ENCODE measurements around the gene RBMS1. TPM values are rescaled to one million over a fixed set of nuclear protein-coding genes. Genes with fewer than 3 reads are reported as not detected.
"Not testable (repeated sequence)": the region's sequence is repeated elsewhere in the genome, so short reads cannot be mapped to it uniquely, and the experiment has no call there.

Gene RBMS1
- polyA plus RNA-seq, 4 donors, result 138 to 147 (median 146) TPM

GRCh38 chr2:160367139-160367538 lies 126.5 kb downstream of the RBMS1 start:
- DNase-seq (ENCODE audit: low read depth in 4 of 4, low spot score in 3 of 4), result not testable (repeated sequence)

- DNase-seq (ENCODE audit: low read depth in 4 of 4, low spot score in 3 of 4), result no peak
Measured at GRCh38 chr2:160366474-160366873, 127.1 kb downstream of the RBMS1 start.

DNA sequence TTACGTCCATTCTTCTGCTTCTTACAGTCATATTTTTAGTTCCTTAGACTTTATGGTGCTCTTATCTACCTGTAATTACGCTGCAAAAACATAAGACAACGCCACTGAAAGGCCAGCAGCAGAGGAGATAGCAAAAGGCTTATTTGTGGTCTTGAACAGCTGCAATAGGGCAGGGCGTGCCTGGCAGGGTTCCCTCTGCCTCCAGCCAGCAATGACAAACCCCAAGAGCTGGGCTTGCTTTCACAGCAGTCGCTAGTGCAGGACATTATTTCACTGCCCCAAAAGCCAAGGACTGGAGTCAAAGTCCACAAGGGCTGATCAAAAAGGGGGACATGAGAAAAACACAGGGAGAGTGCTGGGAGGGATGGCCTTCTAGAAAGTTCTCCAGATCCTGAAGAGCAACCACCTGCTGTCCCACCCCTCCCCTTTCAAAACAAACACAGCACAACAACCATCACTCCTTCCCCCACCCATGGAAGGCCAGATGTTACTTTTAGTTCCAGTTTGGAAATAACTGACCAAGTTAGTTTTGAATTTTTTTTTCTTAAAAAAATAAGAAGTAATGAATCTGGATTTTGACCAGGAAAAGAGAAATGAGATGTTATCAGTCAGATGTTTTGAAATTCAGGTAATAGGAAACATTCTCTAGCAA lies 127.8 kb downstream of the RBMS1 start:
- DNase-seq (ENCODE audit: low read depth in 4 of 4, low spot score in 3 of 4), result no peak

DNA sequence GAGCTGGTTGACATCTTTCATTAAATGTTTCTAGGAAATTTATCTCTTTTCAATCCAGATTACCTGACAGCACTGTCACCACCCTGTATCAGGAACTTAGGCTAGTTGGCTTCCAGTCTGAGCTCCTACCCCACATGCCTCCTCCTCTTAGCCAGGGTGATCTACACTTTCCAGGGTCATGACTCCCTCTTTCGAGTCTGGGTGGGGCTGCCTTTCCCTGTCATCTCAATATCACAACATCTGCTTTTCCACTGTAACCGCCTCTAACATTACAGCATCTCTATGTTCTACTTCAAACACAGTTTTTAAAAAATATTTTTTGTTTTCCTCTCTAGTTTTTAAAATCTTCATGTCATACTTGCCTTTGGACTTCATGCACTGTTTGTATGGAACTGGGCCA lies 129.2 kb downstream of the RBMS1 start:
- DNase-seq (ENCODE audit: low read depth in 4 of 4, low spot score in 3 of 4), result no peak

DNA sequence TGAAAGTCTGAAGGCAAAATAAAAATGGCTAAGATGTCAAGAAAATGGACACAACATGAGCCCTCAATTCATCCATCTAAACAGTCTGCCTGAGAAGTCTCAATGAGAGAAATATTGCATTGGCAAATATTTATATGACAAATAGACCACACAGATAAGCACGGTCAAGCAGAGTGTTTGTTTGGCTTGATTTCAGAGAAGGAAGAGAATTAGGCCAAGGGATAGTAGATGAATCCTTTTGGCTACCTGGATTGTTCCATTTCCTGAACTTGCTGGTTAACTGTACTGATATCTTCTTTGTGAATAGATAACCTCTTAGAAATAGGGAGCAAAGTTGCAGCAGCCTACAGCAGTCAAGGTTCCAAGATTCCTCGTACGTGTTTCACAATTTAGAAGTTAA lies 129.6 kb downstream of the RBMS1 start:
- no peak for DNase-seq (ENCODE audit: low read depth in 4 of 4, low spot score in 3 of 4)

DNA sequence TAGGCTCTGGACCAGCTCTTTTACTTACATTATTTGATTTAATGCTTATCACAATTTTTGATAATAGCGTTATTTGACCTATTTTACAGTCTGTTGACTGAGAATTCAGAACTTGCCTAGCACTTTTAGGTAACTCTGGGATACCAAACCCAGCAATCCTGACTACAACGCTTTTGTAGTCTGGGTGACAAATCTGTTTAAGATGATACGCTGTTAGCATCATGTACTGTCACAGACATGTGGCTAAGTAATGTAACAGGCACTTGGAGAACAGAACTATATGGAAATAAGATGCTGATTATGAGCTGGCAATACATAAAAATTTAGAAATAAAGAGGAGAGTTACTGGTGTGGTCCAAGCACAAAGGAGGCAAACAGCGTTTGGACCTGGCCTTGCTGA lies 130.6 kb downstream of the RBMS1 start:
- no peak for DNase-seq (ENCODE audit: low read depth in 4 of 4, low spot score in 3 of 4)

- DNase-seq (ENCODE audit: low read depth in 4 of 4, low spot score in 3 of 4), result no peak
Measured at GRCh38 chr2:160362541-160362940, 131.1 kb downstream of the RBMS1 start.

GRCh38 chr2:160362018-160362417 lies 131.6 kb downstream of the RBMS1 start:
- no peak for DNase-seq (ENCODE audit: low read depth in 4 of 4, low spot score in 3 of 4)

- no peak for DNase-seq (ENCODE audit: low read depth in 4 of 4, low spot score in 3 of 4)
Measured at GRCh38 chr2:160360089-160360757, 133.4 kb downstream of the RBMS1 start.

DNA sequence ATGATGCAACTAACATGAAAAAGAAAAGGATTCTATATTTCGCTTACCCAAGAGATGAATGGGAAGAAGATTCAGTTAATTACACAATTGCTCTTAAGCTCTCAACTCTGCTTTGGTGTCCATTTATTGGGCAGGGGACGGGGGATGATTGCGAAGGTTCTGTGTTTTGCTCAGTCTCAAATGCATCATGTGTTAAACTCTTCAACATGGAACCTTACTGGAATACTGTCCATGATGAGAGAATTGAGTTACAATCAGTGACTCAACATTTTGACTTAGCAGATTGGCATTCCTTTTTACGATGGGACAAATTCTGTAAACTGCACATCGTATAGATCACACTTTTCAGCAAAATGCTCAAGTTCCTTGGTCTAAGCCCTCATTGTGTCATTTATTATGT lies 135.6 kb downstream of the RBMS1 start:
- DNase-seq (ENCODE audit: low read depth in 4 of 4, low spot score in 3 of 4), result no peak

DNA sequence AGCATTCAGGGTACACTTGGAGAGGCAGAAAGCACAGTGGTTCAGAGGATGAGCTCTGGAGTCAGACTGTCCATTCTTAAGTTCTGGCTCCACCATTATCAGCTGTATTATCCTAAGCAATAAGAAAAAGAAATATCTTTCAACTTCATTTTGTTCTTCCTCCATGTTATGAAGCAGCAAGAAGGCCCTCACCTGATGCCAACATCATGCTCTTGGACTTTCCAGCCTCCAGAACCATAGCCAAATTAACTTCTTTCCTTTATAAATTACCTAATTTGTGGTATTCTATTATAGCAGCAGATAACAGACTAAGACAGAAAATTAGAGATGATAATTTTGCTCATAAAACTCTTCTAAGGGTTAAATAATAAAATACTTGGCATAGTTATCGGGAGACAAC lies 137.1 kb downstream of the RBMS1 start:
- DNase-seq (ENCODE audit: low read depth in 4 of 4, low spot score in 3 of 4), result no peak

- DNase-seq (ENCODE audit: low read depth in 4 of 4, low spot score in 3 of 4), result no peak
Measured at GRCh38 chr2:160355080-160355479, 138.5 kb downstream of the RBMS1 start.

- DNase-seq (ENCODE audit: low read depth in 4 of 4, low spot score in 3 of 4), result no peak
Measured at GRCh38 chr2:160354677-160355076, 138.9 kb downstream of the RBMS1 start.

DNA sequence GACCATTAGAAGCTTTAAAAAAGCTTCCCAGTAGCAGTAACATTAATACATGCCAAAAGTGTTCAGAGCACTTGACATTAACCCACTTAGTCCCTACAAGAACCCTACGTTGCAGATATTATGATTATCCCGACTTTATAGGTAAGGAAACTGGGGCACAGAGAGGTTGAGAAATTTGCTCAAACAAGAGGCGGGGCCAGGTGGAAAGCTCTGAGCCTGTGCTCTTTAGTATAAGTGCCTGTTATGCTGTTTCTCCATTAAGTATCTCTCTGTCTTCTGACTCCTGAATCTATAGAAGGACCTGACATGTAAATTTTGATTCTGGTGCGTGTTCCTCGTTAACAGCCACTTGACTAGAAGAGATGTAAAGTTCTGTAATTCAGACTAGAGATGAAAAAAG lies 139.8 kb downstream of the RBMS1 start:
- no peak for DNase-seq (ENCODE audit: low read depth in 4 of 4, low spot score in 3 of 4)

DNA sequence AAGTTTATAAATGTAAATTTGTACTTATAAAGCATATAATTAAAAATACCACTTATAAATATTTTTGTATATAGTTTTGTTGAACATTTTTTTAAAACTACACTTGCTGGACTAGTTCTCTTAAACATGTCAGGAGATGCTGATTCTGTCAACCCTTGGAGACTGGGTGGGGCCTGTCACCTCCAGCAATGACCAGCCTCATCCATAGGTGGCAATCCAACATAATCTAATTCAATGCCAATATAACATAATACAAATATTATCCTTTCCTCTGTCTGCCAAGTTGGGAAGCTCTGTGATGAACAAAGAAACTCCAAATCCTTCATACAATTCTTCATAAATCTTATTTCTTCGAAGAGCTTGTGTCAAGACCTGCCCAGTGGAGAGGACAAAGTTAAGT lies 140.4 kb downstream of the RBMS1 start:
- no peak for DNase-seq (ENCODE audit: low read depth in 4 of 4, low spot score in 3 of 4)

DNA sequence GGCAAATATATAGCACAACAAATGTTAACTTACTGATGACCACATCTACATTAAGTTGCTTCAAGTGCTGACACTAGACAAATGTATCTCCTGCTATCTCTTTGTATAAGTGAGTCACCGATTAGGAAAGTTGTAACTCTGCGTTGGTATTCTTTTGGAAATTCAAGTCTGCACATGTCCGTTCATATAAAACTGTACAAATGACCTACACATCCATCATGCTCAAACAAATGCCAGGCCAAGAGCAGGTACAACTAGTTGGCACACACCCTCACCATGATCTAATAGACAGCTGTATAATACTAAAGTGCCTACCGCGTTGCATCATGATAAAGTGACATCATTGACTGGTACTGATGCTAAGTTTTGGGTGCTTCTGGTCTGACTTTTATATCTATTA lies 141.1 kb downstream of the RBMS1 start:
- DNase-seq (ENCODE audit: low read depth in 4 of 4, low spot score in 3 of 4), result no peak

DNA sequence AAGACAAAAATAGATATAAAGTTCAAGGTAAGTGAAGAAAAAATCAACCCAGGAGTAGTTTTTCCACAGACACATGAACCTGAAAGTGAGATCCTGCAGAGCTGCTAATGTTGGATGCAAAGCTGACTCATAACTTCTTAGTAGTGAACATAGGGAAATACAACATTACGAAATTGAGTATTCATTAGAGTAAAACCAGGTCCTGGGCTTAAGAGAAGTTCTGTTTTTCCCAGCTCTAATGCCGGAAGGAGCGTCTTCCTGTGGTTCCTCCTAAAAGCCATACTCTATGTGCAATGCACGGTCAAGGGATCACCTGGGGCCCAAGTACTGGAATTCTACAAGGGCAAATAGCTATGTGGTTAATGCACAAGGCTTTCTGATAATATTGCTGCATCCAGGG lies 141.7 kb downstream of the RBMS1 start:
- no peak for DNase-seq (ENCODE audit: low read depth in 4 of 4, low spot score in 3 of 4)

- DNase-seq (ENCODE audit: low read depth in 4 of 4, low spot score in 3 of 4), result no peak
Measured at GRCh38 chr2:160349306-160349705, 144.3 kb downstream of the RBMS1 start.

DNA sequence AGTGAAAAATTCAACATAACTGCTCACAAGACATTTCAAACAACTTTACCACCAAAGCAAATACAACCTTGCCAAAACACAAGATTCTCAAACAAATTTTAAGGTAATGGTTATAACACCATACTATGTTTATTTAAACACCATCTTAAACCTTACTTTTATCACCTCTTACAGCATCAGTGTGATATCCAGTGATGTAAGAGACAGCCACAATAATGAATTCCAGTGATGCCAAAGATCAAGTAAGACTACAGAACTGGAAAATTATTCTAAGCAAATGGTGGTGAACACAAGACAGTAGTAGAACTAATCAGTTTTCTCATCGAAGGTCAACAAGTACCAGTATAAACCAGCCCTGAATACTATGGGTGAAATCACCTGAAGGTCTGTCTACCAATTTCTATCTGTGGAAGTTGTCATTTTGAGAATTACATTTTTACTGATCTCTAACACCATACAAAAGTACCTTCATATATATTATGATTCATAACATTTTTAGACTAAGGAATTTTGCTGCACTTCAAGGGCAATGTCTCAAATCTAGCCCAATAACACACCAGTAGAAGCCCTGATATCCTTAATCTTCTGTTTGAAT lies 146.2 kb downstream of the RBMS1 start:
- DNase-seq (ENCODE audit: low read depth in 4 of 4, low spot score in 3 of 4), result no peak

DNA sequence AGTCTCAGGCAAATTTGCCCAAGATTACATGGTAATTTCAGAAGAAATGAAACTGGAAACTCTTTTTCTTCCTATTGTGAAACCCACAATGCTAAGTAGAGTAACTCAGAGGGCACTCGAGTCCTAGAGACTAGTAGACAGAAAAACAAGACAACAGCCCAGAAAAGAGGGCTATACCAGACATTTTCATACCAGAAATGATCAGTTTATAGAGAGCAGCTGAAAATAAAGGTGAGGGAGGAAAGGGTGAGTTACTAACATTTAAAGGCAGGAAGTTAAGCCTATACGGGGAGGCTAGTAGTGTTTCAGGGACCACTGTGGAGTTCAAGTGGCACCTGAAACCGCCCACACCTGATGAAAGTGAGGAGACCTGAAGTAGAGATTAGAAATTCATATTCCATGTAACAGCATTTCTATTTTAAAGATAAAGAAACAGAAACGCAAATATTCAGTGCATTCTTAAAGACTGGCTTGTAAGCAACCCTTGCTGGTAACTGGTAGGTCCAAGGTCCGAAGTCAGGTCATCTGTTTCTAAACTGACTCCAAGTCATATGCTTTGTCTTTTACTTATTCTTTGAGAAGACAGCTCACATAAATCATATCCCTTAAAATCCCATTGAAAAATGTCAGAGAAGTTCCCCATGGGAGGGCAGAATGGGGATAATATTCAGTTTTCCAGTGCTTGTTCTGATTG lies 148.4 kb downstream of the RBMS1 start:
- no peak for DNase-seq (ENCODE audit: low read depth in 4 of 4, low spot score in 3 of 4)

DNA sequence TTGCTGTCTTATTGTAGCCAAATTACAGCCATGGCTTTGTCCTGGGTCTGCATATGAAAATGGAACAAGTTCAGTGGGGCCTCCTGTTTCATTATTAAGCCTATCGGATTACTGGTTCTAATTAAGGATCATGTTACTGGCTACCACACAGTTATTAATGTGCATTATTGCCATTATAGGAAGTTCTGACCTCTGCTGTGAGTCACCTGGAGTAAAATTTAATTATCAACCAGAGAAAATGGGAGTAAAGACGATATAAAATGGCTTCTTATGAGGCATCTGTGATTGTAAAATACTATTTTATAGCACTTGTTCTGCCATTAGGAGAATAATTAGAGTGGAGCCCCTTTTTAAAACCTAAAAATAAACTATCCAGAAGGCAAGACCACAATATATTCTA lies 150.2 kb downstream of the RBMS1 start:
- DNase-seq (ENCODE audit: low read depth in 4 of 4, low spot score in 3 of 4), result no peak

- no peak for DNase-seq (ENCODE audit: low read depth in 4 of 4, low spot score in 3 of 4)
Measured at GRCh38 chr2:160339726-160340125, 153.9 kb downstream of the RBMS1 start.
